ENCODE results near the gene SLC6A17.

The SLC6A17 gene

DNA sequence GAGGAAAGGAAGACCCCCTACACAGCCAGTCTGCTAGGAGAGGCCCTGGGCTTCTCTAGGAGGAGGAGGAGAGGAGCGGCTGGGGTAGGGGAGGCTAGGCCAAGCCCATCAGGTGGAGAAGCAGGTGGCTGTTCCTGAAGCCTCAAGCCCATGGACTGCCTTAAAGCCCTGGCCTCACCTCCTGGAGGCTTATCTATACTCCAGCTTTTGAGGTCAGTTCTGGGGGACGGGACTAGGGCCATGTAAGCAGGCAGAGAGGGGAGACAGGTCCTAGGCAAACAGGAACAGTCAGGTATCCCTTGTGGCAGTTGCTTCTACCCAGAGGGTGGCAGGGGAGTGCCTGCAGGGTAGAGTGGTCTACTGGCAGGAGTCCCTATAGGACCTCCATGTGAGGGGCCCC is 100.5 kb downstream of the SLC6A17 start:
- TF ChIP-seq, protein P1, sequence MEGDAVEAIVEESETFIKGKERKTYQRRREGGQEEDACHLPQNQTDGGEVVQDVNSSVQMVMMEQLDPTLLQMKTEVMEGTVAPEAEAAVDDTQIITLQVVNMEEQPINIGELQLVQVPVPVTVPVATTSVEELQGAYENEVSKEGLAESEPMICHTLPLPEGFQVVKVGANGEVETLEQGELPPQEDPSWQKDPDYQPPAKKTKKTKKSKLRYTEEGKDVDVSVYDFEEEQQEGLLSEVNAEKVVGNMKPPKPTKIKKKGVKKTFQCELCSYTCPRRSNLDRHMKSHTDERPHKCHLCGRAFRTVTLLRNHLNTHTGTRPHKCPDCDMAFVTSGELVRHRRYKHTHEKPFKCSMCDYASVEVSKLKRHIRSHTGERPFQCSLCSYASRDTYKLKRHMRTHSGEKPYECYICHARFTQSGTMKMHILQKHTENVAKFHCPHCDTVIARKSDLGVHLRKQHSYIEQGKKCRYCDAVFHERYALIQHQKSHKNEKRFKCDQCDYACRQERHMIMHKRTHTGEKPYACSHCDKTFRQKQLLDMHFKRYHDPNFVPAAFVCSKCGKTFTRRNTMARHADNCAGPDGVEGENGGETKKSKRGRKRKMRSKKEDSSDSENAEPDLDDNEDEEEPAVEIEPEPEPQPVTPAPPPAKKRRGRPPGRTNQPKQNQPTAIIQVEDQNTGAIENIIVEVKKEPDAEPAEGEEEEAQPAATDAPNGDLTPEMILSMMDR (IDR thresholded peaks at IDR 0.05; ENCODE audit: low read depth, low read length) = no peak
- no peak for DNase-seq (ENCODE audit: extremely low read depth, low read depth)
